ENCODE data around the gene JMJD7. TPM values are rescaled to one million over a fixed set of nuclear protein-coding genes. Genes with fewer than 3 reads are reported as not detected.

The JMJD7 gene
- total RNA-seq, 1 donor from 2014 or later = 13.8 TPM

DNA sequence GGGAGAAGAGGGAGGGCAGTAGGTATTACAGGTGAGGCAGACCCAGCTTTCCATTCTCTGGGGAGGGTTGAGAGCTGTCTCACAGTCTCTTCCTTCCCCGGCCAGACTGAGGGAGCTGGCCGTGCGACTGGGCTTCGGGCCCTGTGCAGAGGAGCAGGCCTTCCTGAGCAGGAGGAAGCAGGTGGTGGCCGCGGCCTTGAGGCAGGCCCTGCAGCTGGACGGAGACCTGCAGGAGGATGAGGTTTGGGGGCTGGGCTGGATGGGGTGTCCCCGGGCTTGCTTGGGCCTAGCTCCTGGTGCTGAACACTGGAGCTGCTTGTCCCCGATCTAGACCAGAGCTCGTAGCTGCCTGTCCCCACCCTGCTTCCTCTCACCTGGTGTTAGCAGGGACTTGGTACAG lies 15.7 kb downstream of the JMJD7 start:
- H3K9me3 Mint-ChIP-seq (ENCODE audit: unreplicated experiment) = no peaks in the 10 kb centered on the region
- TF ChIP-seq, protein P1, sequence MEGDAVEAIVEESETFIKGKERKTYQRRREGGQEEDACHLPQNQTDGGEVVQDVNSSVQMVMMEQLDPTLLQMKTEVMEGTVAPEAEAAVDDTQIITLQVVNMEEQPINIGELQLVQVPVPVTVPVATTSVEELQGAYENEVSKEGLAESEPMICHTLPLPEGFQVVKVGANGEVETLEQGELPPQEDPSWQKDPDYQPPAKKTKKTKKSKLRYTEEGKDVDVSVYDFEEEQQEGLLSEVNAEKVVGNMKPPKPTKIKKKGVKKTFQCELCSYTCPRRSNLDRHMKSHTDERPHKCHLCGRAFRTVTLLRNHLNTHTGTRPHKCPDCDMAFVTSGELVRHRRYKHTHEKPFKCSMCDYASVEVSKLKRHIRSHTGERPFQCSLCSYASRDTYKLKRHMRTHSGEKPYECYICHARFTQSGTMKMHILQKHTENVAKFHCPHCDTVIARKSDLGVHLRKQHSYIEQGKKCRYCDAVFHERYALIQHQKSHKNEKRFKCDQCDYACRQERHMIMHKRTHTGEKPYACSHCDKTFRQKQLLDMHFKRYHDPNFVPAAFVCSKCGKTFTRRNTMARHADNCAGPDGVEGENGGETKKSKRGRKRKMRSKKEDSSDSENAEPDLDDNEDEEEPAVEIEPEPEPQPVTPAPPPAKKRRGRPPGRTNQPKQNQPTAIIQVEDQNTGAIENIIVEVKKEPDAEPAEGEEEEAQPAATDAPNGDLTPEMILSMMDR (IDR thresholded peaks at IDR 0.05; ENCODE audit: unreplicated experiment) = no peak
- peaks cover 15% of the 10 kb centered on the region for H3K36me3 Mint-ChIP-seq (ENCODE audit: low read depth, unreplicated experiment)
- no peak overlapping the region for H3K27ac Mint-ChIP-seq (ENCODE audit: unreplicated experiment)
- H3K4me3 Mint-ChIP-seq (ENCODE audit: unreplicated experiment) = no peak overlapping the region
- peaks cover 2% of the 10 kb centered on the region for H3K27me3 Mint-ChIP-seq (ENCODE audit: unreplicated experiment)
- no peaks in the 10 kb centered on the region for H3K4me1 Mint-ChIP-seq (ENCODE audit: unreplicated experiment)
- no peak for DNase-seq (ENCODE audit: low spot score)

DNA sequence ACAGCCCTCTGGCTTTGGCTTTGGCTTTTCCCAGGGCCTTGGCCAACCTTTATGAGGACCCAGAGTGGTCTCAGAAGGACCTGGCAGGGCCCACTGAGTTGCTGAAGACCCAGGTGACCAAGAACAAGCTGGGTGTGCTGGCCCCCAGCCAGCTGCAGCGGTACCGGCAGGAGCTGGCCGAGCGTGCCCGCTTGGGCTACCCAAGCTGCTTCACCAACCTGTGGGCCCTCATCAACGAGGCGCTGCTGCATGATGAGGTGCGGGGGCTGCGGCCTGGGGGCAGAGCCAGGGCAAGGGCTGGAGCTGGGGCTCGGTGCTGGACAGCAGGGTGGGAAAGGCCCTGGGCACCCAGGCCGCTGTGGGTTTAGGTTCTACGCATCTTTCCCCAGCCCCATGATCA lies 16.9 kb downstream of the JMJD7 start:
- Mint-ChIP-seq H3K4me3 (ENCODE audit: unreplicated experiment) (no peak overlapping the region), H3K27me3 (ENCODE audit: unreplicated experiment) (peaks cover 3% of the 10 kb centered on the region), H3K27ac (ENCODE audit: unreplicated experiment) (no peak overlapping the region), H3K4me1 (ENCODE audit: unreplicated experiment) (no peaks in the 10 kb centered on the region), H3K36me3 (ENCODE audit: low read depth, unreplicated experiment) (peaks cover 16% of the 10 kb centered on the region), H3K9me3 (ENCODE audit: unreplicated experiment) (no peaks in the 10 kb centered on the region)
- DNase-seq (ENCODE audit: low spot score) = no peak
- TF ChIP-seq, protein P1 (IDR thresholded peaks at IDR 0.05; ENCODE audit: unreplicated experiment) = no peak

DNA sequence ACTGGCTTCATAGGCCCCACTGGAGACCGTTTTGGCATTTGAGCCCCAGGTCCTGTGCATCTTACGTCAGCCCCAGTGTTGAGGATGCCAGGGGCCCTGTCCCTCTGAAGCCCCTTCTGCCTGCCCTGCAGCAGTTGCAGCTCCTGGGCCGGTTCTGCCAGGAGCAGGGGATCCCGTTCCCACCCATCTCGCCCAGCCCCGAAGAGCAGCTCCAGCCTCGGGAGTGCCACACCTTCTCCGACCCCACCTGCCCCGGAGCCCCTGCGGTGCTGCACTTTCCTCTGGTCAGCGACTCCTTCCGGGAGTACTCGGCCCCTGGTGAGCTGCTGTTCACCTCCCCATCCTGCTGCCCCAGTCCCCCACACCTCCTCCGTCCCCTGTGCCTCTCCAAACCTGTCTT lies 19.3 kb downstream of the JMJD7 start:
- no peak for DNase-seq (ENCODE audit: low spot score)
- peaks cover 3% of the 10 kb centered on the region for H3K27me3 Mint-ChIP-seq (ENCODE audit: unreplicated experiment)
- no peak overlapping the region for H3K4me3 Mint-ChIP-seq (ENCODE audit: unreplicated experiment)
- TF ChIP-seq, protein P1 (IDR thresholded peaks at IDR 0.05; ENCODE audit: unreplicated experiment) = no peak
- peaks cover 16% of the 10 kb centered on the region for H3K36me3 Mint-ChIP-seq (ENCODE audit: low read depth, unreplicated experiment)
- no peaks in the 10 kb centered on the region for H3K9me3 Mint-ChIP-seq (ENCODE audit: unreplicated experiment)
- no peaks in the 10 kb centered on the region for H3K4me1 Mint-ChIP-seq (ENCODE audit: unreplicated experiment)
- no peak overlapping the region for H3K27ac Mint-ChIP-seq (ENCODE audit: unreplicated experiment)

DNA sequence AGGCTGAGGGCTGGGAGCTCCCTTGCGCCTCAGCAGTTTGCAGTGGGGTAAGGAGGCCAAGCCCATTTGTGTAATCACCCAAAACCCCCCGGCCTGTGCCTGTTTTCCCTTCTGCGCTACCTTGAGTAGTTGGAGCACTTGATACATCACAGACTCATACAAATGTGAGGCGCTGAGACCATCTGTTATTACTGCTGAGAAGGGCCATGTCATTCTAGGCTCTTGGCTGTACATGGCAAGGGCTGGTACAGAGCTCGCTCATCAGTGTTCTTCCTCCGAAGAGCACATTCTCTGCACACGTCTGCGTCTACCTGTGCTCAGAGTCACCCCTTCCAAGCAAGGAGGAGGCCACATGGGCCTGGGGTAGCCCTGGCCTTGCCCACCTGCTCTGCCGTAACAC lies 20.1 kb downstream of the JMJD7 start:
- TF ChIP-seq, protein P1 (IDR thresholded peaks at IDR 0.05; ENCODE audit: unreplicated experiment) = no peak
- H3K4me1 Mint-ChIP-seq (ENCODE audit: unreplicated experiment) = no peaks in the 10 kb centered on the region
- no peak for DNase-seq (ENCODE audit: low spot score)
- peaks cover 12% of the 10 kb centered on the region for H3K36me3 Mint-ChIP-seq (ENCODE audit: low read depth, unreplicated experiment)
- H3K27ac Mint-ChIP-seq (ENCODE audit: unreplicated experiment) = no peak overlapping the region
- H3K27me3 Mint-ChIP-seq (ENCODE audit: unreplicated experiment) = peaks cover 3% of the 10 kb centered on the region
- no peaks in the 10 kb centered on the region for H3K9me3 Mint-ChIP-seq (ENCODE audit: unreplicated experiment)
- no peak overlapping the region for H3K4me3 Mint-ChIP-seq (ENCODE audit: unreplicated experiment)

DNA sequence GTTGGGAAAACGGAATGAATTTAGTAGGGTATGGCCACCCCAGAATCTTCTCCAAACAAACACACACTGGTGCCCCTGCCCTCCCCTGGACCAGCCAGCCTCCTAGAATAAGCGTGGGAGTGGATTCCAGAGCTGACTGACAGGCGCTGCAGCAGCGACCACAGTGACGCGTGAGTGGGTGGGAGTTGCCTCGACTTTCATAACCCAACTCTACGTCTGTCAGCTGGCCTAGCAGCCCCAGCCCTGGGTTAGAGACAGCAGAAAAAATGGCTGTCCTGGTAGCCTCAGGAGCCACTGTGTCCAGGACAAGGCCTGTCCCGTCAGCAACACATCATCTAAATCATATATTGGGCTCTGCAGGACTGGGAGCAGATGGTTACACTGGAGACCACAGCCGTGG lies 20.7 kb downstream of the JMJD7 start:
- Mint-ChIP-seq H3K9me3 (ENCODE audit: unreplicated experiment) (no peaks in the 10 kb centered on the region), H3K27ac (ENCODE audit: unreplicated experiment) (no peak overlapping the region)
- TF ChIP-seq, protein P1 (IDR thresholded peaks at IDR 0.05; ENCODE audit: unreplicated experiment) = no peak

More for the DNA sequence above, 20.7 kb downstream of the JMJD7 start:
- peaks cover 3% of the 10 kb centered on the region for H3K27me3 Mint-ChIP-seq (ENCODE audit: unreplicated experiment)
- H3K4me1 Mint-ChIP-seq (ENCODE audit: unreplicated experiment) = no peaks in the 10 kb centered on the region
- H3K4me3 Mint-ChIP-seq (ENCODE audit: unreplicated experiment) = no peak overlapping the region
- DNase-seq (ENCODE audit: low spot score) = no peak
- H3K36me3 Mint-ChIP-seq (ENCODE audit: low read depth, unreplicated experiment) = peaks cover 12% of the 10 kb centered on the region

Data from endothelial cell (in vitro differentiated cells).